Measurements from ENCODE around the gene RNASE8. TPM values are rescaled to one million over a fixed set of nuclear protein-coding genes. Genes with fewer than 3 reads are reported as not detected.

The RNASE8 gene
- total and polyA plus RNA-seq, 2 experiments from 2014 or later: not detected

- H4K20me1 ChIP-seq (ENCODE audit: insufficient read depth, poor library complexity, severe bottlenecking): no peaks in the 10 kb centered on the region
- H3K79me2 ChIP-seq: no peaks in the 10 kb centered on the region
- WGBS (ENCODE audit: low lambda C conversion rate, missing lambda C conversion rate): under 1% methylated on average over 4 of the region's 4 CpGs
- no peak overlapping the region for H3K27ac ChIP-seq
- H3K9me2 ChIP-seq (replicated peaks; ENCODE audit: insufficient read depth): no peaks in the 10 kb centered on the region
- H3K9me3 ChIP-seq (ENCODE audit: low read depth): no peaks in the 10 kb centered on the region
- H3K4me1 ChIP-seq (ENCODE audit: insufficient read depth): peaks cover 7% of the 10 kb centered on the region
- DNase-seq (ENCODE audit: low spot score): peak; percentile 94
- H3K27me3 ChIP-seq: no peaks in the 10 kb centered on the region
- no peak overlapping the region for H3K4me2 ChIP-seq
- TF ChIP-seq EZH2 (IDR thresholded peaks at IDR 0.05; ENCODE audit: borderline replicate concordance): no peak
- TF ChIP-seq, protein P1, sequence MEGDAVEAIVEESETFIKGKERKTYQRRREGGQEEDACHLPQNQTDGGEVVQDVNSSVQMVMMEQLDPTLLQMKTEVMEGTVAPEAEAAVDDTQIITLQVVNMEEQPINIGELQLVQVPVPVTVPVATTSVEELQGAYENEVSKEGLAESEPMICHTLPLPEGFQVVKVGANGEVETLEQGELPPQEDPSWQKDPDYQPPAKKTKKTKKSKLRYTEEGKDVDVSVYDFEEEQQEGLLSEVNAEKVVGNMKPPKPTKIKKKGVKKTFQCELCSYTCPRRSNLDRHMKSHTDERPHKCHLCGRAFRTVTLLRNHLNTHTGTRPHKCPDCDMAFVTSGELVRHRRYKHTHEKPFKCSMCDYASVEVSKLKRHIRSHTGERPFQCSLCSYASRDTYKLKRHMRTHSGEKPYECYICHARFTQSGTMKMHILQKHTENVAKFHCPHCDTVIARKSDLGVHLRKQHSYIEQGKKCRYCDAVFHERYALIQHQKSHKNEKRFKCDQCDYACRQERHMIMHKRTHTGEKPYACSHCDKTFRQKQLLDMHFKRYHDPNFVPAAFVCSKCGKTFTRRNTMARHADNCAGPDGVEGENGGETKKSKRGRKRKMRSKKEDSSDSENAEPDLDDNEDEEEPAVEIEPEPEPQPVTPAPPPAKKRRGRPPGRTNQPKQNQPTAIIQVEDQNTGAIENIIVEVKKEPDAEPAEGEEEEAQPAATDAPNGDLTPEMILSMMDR (IDR thresholded peaks at IDR 0.05; ENCODE audit: poor library complexity): peak; percentile 84
- no peak for TF ChIP-seq EZH2phosphoT487 (IDR thresholded peaks at IDR 0.05; ENCODE audit: low read depth, severe bottlenecking, unreplicated experiment)
- no peak overlapping the region for H2AFZ ChIP-seq
- no peaks in the 10 kb centered on the region for H3K36me3 ChIP-seq (replicated peaks; ENCODE audit: insufficient read depth, low read depth)
- no peak overlapping the region for H3K4me3 ChIP-seq
These were observed 42.8 kb upstream of the RNASE8 start for GRCh38 chr14:21014761-21015190.

GRCh38 chr14:21015312-21015711 is 42.3 kb upstream of the RNASE8 start:
- Histone ChIP-seq H2AFZ (no peak overlapping the region), H3K36me3 (replicated peaks; ENCODE audit: insufficient read depth, low read depth) (no peaks in the 10 kb centered on the region), H3K79me2 (no peaks in the 10 kb centered on the region), H4K20me1 (ENCODE audit: insufficient read depth, poor library complexity, severe bottlenecking) (no peaks in the 10 kb centered on the region), H3K9me3 (ENCODE audit: low read depth) (no peaks in the 10 kb centered on the region), H3K9me2 (replicated peaks; ENCODE audit: insufficient read depth) (no peaks in the 10 kb centered on the region), H3K27ac (no peak overlapping the region), H3K4me2 (no peak overlapping the region), H3K4me1 (ENCODE audit: insufficient read depth) (peaks cover 1% of the 10 kb centered on the region), H3K4me3 (no peak overlapping the region), H3K27me3 (no peaks in the 10 kb centered on the region)
- no peak for TF ChIP-seq EZH2phosphoT487 (IDR thresholded peaks at IDR 0.05; ENCODE audit: low read depth, severe bottlenecking, unreplicated experiment)
- TF ChIP-seq EZH2 (IDR thresholded peaks at IDR 0.05; ENCODE audit: borderline replicate concordance): no peak
- DNase-seq (ENCODE audit: low spot score): no peak
- WGBS (ENCODE audit: low lambda C conversion rate, missing lambda C conversion rate): 88% methylated on average over 6 of the region's 6 CpGs

DNA sequence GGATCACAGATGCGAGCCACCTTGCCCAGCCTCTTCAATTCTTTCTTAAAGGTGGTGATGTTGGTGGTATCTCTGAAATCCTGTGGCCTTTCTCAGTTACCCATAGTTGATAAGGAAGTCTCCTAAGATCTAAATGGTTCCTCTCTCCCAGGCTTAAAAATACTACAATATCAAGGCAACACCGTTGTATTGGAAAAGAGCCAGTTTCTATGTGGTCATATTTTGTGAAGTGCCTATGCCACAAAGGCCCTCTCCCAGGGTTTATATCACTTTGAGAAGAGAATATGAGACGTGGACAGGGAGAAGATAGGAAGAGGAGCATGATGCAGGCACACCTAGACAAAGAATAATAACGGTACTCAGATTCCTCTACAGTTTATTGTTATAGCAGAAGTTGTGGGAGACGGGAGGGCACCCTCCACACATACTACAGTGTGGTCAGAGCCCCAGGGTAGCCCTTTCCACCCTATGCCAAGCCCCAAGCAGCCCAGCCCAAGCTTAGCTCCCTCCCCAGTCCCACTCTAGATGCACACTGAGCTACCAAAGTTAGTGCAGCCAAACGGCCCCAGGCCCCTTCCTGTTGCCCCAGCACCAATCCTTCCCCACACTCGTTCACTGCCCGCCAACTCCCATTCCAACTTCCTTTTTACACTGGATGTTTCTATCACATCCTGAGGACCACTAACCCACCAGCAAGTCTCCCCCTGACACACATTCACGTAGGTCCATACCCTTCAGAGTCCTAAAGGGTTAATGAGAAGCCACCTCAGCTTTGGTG is 41.0 kb upstream of the RNASE8 start:
- Histone ChIP-seq H3K9me2 (replicated peaks; ENCODE audit: insufficient read depth) (no peaks in the 10 kb centered on the region), H2AFZ (no peak overlapping the region), H3K27ac (no peak overlapping the region), H3K4me3 (no peak overlapping the region), H3K9me3 (ENCODE audit: low read depth) (no peaks in the 10 kb centered on the region), H3K4me2 (no peak overlapping the region), H3K4me1 (ENCODE audit: insufficient read depth) (no peaks in the 10 kb centered on the region), H3K79me2 (no peaks in the 10 kb centered on the region), H3K27me3 (no peaks in the 10 kb centered on the region), H4K20me1 (ENCODE audit: insufficient read depth, poor library complexity, severe bottlenecking) (no peaks in the 10 kb centered on the region), H3K36me3 (replicated peaks; ENCODE audit: insufficient read depth, low read depth) (no peaks in the 10 kb centered on the region)
- TF ChIP-seq, protein P1 (IDR thresholded peaks at IDR 0.05; ENCODE audit: poor library complexity): no peak
- TF ChIP-seq EZH2phosphoT487 (IDR thresholded peaks at IDR 0.05; ENCODE audit: low read depth, severe bottlenecking, unreplicated experiment) (no peak), EZH2 (IDR thresholded peaks at IDR 0.05; ENCODE audit: borderline replicate concordance) (no peak)
- no peak for DNase-seq (ENCODE audit: low spot score)
- WGBS (ENCODE audit: low lambda C conversion rate, missing lambda C conversion rate): 93% methylated on average over 9 of the region's 9 CpGs

- Histone ChIP-seq H3K9me2 (replicated peaks; ENCODE audit: insufficient read depth) (no peaks in the 10 kb centered on the region), H3K36me3 (replicated peaks; ENCODE audit: insufficient read depth, low read depth) (no peaks in the 10 kb centered on the region), H4K20me1 (ENCODE audit: insufficient read depth, poor library complexity, severe bottlenecking) (no peaks in the 10 kb centered on the region), H3K27ac (no peak overlapping the region), H3K79me2 (no peaks in the 10 kb centered on the region), H3K4me3 (no peak overlapping the region), H3K4me1 (ENCODE audit: insufficient read depth) (no peaks in the 10 kb centered on the region), H3K4me2 (no peak overlapping the region), H3K9me3 (ENCODE audit: low read depth) (no peaks in the 10 kb centered on the region), H3K27me3 (no peaks in the 10 kb centered on the region), H2AFZ (no peak overlapping the region)
- 82% methylated on average over 28 of the region's 28 CpGs for WGBS (ENCODE audit: low lambda C conversion rate, missing lambda C conversion rate)
- no peak for DNase-seq (ENCODE audit: low spot score)
- TF ChIP-seq EZH2 (IDR thresholded peaks at IDR 0.05; ENCODE audit: borderline replicate concordance): no peak
- TF ChIP-seq, protein P1 (IDR thresholded peaks at IDR 0.05; ENCODE audit: poor library complexity): no peak
- no peak for TF ChIP-seq EZH2phosphoT487 (IDR thresholded peaks at IDR 0.05; ENCODE audit: low read depth, severe bottlenecking, unreplicated experiment)
These were observed 39.9 kb upstream of the RNASE8 start for GRCh38 chr14:21017528-21018245.
